GM12878 (cell line): Measurements from ENCODE around the gene MRPL53.

Experiments used
- ATF7 ChIP-seq: fragments of 450-650 bp; IDR thresholded peaks from 2 replicates; pipeline ENCODE4 v1.6.1; 2016; ENCODE audit warnings: low read depth, mild to moderate bottlenecking
- CHD4 ChIP-seq: fragments of 200-600 bp; sonication (generic); IDR thresholded peaks from 2 replicates; pipeline ENCODE4 v1.6.1; 2016; ENCODE audit warnings: mild to moderate bottlenecking
- EP300 ChIP-seq, 2 experiments: fragments of 150-350 bp in 1 of 2; IDR thresholded peaks; 2 replicates each; pipeline ENCODE4 v1.6.1; 2011 to 2012; ENCODE audit warnings: low read depth in 2 of 2, low read length in 2 of 2, borderline replicate concordance in 1 of 2, improper control_type of control experiment in 1 of 2, inconsistent platforms in 1 of 2; ENCODE audit not compliant: control insufficient read depth in 1 of 2
- ETV6 ChIP-seq, 2 experiments: fragments of 450-650 bp in 1 of 2; IDR thresholded peaks in 1 of 2; conservative IDR thresholded peaks in 1 of 2; 2 replicates each; pipeline ENCODE4 v1.6.1; 2014; ENCODE audit warnings: antibody characterized with exemption in 1 of 2, borderline replicate concordance in 1 of 2, low read depth in 1 of 2, mild to moderate bottlenecking in 1 of 2, moderate library complexity in 1 of 2
- POLR2AphosphoS5 ChIP-seq: IDR thresholded peaks from 2 replicates; pipeline ENCODE4 v1.6.1; 2011; ENCODE audit warnings: mild to moderate bottlenecking, low read length, inconsistent platforms
- SPI1 ChIP-seq: IDR thresholded peaks from 2 replicates; pipeline ENCODE4 v1.6.1; 2011; ENCODE audit warnings: low read depth, mild to moderate bottlenecking, low read length, moderate library complexity, borderline replicate concordance; ENCODE audit not compliant: insufficient read depth
- TF ChIP-seq, protein P1 (sequence below), 3 experiments: IDR thresholded peaks in 2 of 3; conservative IDR thresholded peaks in 1 of 3; 2 replicates each; pipeline ENCODE4 v1.5.1; 2011; ENCODE audit warnings: low read depth in 3 of 3, low read length in 3 of 3, mild to moderate bottlenecking in 3 of 3, control low read depth in 2 of 3, moderate library complexity in 2 of 3, inconsistent platforms in 1 of 3, mixed read lengths in 1 of 3; ENCODE audit not compliant: control insufficient read depth in 2 of 3, insufficient read depth in 1 of 3; ENCODE audit errors: extremely low read depth in 1 of 3

DNA sequence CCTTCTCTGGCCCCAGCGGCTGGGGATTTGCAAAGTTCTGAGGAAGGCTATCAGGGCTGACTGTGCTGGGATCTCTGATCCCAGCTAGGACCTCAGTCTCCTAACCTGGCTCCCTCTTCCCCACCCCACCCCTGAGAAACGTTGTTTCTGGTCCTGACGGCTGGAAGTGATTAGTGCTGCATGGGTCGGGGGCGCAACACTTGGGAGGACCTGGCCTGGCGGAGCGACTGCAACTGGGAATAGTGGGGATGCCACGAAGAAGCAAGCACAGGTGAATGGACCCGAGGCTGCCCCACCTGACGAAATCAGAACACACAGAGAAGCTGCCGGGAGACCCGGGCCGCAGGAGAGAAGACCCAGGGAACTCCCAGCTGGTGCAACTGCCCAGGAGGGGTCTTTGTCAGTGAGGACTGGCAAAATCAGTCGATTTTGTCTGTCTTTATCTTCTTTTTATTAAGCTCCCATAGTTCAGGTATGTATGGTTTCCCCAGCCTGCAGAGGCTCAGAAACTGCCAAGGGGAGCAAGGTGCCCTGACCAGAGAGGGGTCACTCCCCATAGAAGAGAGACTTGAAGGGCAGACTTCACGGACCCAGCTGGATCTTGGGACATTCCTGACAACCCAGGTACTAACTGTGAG, 27.6 kb upstream of the MRPL53 start:
- TF ChIP-seq ATF7 (no peak), EP300 (IDR thresholded peaks at IDR 0.05; ENCODE audit: borderline replicate concordance in 1 of 2, control insufficient read depth in 1 of 2, low read depth in 2 of 2, low read length in 2 of 2) (no peak), POLR2AphosphoS5 (no peak), CHD4 (no peak), ETV6 (conservative IDR thresholded peaks at IDR 0.05 in 1 of 2, IDR thresholded peaks at IDR 0.05 in 1 of 2; ENCODE audit: borderline replicate concordance in 1 of 2, low read depth in 1 of 2) (no peak), SPI1 (no peak)
- TF ChIP-seq, protein P1, sequence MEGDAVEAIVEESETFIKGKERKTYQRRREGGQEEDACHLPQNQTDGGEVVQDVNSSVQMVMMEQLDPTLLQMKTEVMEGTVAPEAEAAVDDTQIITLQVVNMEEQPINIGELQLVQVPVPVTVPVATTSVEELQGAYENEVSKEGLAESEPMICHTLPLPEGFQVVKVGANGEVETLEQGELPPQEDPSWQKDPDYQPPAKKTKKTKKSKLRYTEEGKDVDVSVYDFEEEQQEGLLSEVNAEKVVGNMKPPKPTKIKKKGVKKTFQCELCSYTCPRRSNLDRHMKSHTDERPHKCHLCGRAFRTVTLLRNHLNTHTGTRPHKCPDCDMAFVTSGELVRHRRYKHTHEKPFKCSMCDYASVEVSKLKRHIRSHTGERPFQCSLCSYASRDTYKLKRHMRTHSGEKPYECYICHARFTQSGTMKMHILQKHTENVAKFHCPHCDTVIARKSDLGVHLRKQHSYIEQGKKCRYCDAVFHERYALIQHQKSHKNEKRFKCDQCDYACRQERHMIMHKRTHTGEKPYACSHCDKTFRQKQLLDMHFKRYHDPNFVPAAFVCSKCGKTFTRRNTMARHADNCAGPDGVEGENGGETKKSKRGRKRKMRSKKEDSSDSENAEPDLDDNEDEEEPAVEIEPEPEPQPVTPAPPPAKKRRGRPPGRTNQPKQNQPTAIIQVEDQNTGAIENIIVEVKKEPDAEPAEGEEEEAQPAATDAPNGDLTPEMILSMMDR (IDR thresholded peaks at IDR 0.05 in 2 of 3, conservative IDR thresholded peaks at IDR 0.05 in 1 of 3; ENCODE audit: control insufficient read depth in 2 of 3, extremely low read depth in 1 of 3, insufficient read depth in 1 of 3, low read depth in 3 of 3, low read length in 3 of 3): no peak
